ENCODE results near the gene CCDC12.

CCDC12 gene

GRCh38 chr3:47017504-47018268, 41.1 kb upstream of the CCDC12 start:
- no peak for DNase-seq (ENCODE audit: extremely low read depth, low read depth)
- TF ChIP-seq CTCF (IDR thresholded peaks at IDR 0.05; ENCODE audit: low read depth, low read length, missing control alignments) = no peak
- no peak overlapping the region for H3K4me3 ChIP-seq (replicated peaks; ENCODE audit: low read depth, low read length)

- TF ChIP-seq CTCF (IDR thresholded peaks at IDR 0.05; ENCODE audit: low read depth, low read length, missing control alignments) = no peak
- H3K4me3 ChIP-seq (replicated peaks; ENCODE audit: low read depth, low read length) = no peak overlapping the region
- DNase-seq (ENCODE audit: extremely low read depth, low read depth) = no peak
Observed at GRCh38 chr3:47016934-47017435, 40.4 kb upstream of the CCDC12 start.

- no peak overlapping the region for H3K4me3 ChIP-seq (replicated peaks; ENCODE audit: low read depth, low read length)
- TF ChIP-seq CTCF (IDR thresholded peaks at IDR 0.05; ENCODE audit: low read depth, low read length, missing control alignments) = no peak
- no peak for DNase-seq (ENCODE audit: extremely low read depth, low read depth)
Observed at GRCh38 chr3:47016086-47016933, 39.8 kb upstream of the CCDC12 start.

- TF ChIP-seq CTCF (IDR thresholded peaks at IDR 0.05; ENCODE audit: low read depth, low read length, missing control alignments) = no peak
- no peak for DNase-seq (ENCODE audit: extremely low read depth, low read depth)
- H3K4me3 ChIP-seq (replicated peaks; ENCODE audit: low read depth, low read length) = no peak overlapping the region
Observed at GRCh38 chr3:47015151-47015550, 38.6 kb upstream of the CCDC12 start.

GRCh38 chr3:47014036-47014435, 37.5 kb upstream of the CCDC12 start:
- H3K4me3 ChIP-seq (replicated peaks; ENCODE audit: low read depth, low read length) = no peak overlapping the region
- TF ChIP-seq CTCF (IDR thresholded peaks at IDR 0.05; ENCODE audit: low read depth, low read length, missing control alignments) = no peak
- DNase-seq (ENCODE audit: extremely low read depth, low read depth) = no peak

- no peak for DNase-seq (ENCODE audit: extremely low read depth, low read depth)
- TF ChIP-seq CTCF (IDR thresholded peaks at IDR 0.05; ENCODE audit: low read depth, low read length, missing control alignments) = no peak
- no peak overlapping the region for H3K4me3 ChIP-seq (replicated peaks; ENCODE audit: low read depth, low read length)
Observed at GRCh38 chr3:47013231-47013630, 36.7 kb upstream of the CCDC12 start.
